HepG2 (cell line): ENCODE measurements around the gene BLVRB. TPM values are rescaled to one million over a fixed set of nuclear protein-coding genes. Genes with fewer than 3 reads are reported as not detected.
A peak's percentile ranks its signal among the peaks of the same experiment; 100 is the strongest.

ENCODE experiments used
- ATAC-seq: fragments of 200-7000 bp; cut with Tn5 transposase; 3 replicates; pipeline ENCODE4 v1.9.1; 2020; ENCODE audit warnings: mild to moderate bottlenecking, moderate library complexity
- BruUV-seq: library from RNA; stranded (reverse); fragments of 400-500 nt; replicated peaks from 2 replicates; lab custom pipeline; 2021; lab: Mats Ljungman, UMichigan
- CTCF ChIA-PET: fragments of 300-600 bp; formaldehyde crosslinking; extraction: SDS; loops from one replicate; lab custom pipeline; 2021; ENCODE audit warnings: low total read pairs, inconsistent platforms, low intra/inter-chr PET ratio; lab: Yijun Ruan, JAX
- POLR2A ChIA-PET: fragments of 350-600 bp; sonication (Branson Sonifier 250); formaldehyde crosslinking; loops from one replicate; lab custom pipeline; 2020; ENCODE audit warnings: antibody characterized with exemption, inconsistent platforms; lab: Yijun Ruan, JAX
- DNase-seq: peaks from one replicate; pipeline ENCODE4 v3.0.0-alpha.2; 2015; ENCODE audit warnings: low spot score
- FAIRE-seq: peaks from 3 replicates; lab custom pipeline; 2011; peaks lifted over from hg19 to GRCh38; lab: Jason Lieb, UNC
- H2AFZ ChIP-seq: one replicate; pipeline ENCODE4 v1.6.1; 2011; ENCODE audit warnings: low read length, inconsistent platforms
- H3K27ac ChIP-seq: fragments of 300-600 bp; 3 replicates; pipeline ENCODE4 v1.8.0; 2011; ENCODE audit warnings: mixed run types, mild to moderate bottlenecking, mixed read lengths, low read length, inconsistent platforms; ENCODE audit not compliant: insufficient read depth; ENCODE audit errors: extremely low read length
- H3K27me3 ChIP-seq, 2 experiments: fragments of 200-600 bp in 1 of 2; 2 replicates in 1 of 2; 3 replicates in 1 of 2; pipeline versions ENCODE4 v1.6.0 to v1.8.0; 2011; ENCODE audit warnings: low read length in 2 of 2, mild to moderate bottlenecking in 2 of 2, moderate library complexity in 2 of 2, inconsistent platforms in 1 of 2; ENCODE audit not compliant: insufficient read depth in 2 of 2, control insufficient read depth in 1 of 2
- H3K36me3 ChIP-seq, 2 experiments: fragments of 200-600 bp in 1 of 2; replicated peaks in 1 of 2; 2 replicates in 1 of 2; 3 replicates in 1 of 2; pipeline versions ENCODE4 v1.5.1 to v1.8.0; 2011; ENCODE audit warnings: low read length in 2 of 2, inconsistent platforms in 1 of 2; ENCODE audit not compliant: insufficient read depth in 2 of 2, control insufficient read depth in 1 of 2
- H3K4me1 ChIP-seq: 2 replicates; pipeline ENCODE4 v1.5.1; 2012; ENCODE audit warnings: low read length, inconsistent platforms; ENCODE audit not compliant: insufficient read depth
- H3K4me2 ChIP-seq: 2 replicates; pipeline ENCODE4 v1.6.0; 2011; ENCODE audit warnings: low read depth, low read length, inconsistent platforms
- H3K4me3 ChIP-seq, 3 experiments: fragments of 200-600 bp in 1 of 3; sonication (generic), shearing (Covaris generic) in 1 of 3; replicated peaks in 1 of 3; 2 replicates each; pipeline ENCODE4 v1.5.1; 2011 to 2016; ENCODE audit warnings: low read length in 3 of 3, inconsistent platforms in 2 of 3, low read depth in 2 of 3, mild to moderate bottlenecking in 2 of 3, control low read depth in 1 of 3, mixed read lengths in 1 of 3; ENCODE audit not compliant: insufficient read depth in 1 of 3
- H3K79me2 ChIP-seq: one replicate; pipeline ENCODE4 v1.6.1; 2011; ENCODE audit warnings: low read length, inconsistent platforms; ENCODE audit not compliant: insufficient read depth
- H3K9ac ChIP-seq: 2 replicates; pipeline ENCODE4 v1.6.0; 2011; ENCODE audit warnings: mild to moderate bottlenecking, low read depth, low read length, inconsistent platforms; ENCODE audit not compliant: insufficient read depth
- H3K9me3 ChIP-seq: 2 replicates; pipeline ENCODE4 v1.5.1; 2012; ENCODE audit warnings: mild to moderate bottlenecking, low read length
- H4K20me1 ChIP-seq: 2 replicates; pipeline ENCODE4 v1.6.0; 2011; ENCODE audit warnings: inconsistent platforms, mild to moderate bottlenecking, low read length, moderate library complexity; ENCODE audit not compliant: insufficient read depth
- ATF7 ChIP-seq, 2 experiments: fragments of 450-650 bp in 1 of 2; sonication (generic) in 1 of 2; formaldehyde crosslinking in 1 of 2; IDR thresholded peaks; 2 replicates each; pipeline versions ENCODE4 v1.4.0 to v1.6.1; 2016 to 2020; ENCODE audit warnings: antibody characterized with exemption in 1 of 2, mild to moderate bottlenecking in 1 of 2, missing genetic modification reagents in 1 of 2
- HNF4A ChIP-seq: sonication (generic); formaldehyde crosslinking; IDR thresholded peaks from 2 replicates; pipeline ENCODE4 v1.4.0; 2020; ENCODE audit warnings: missing genetic modification reagents
- MEF2D ChIP-seq: sonication (generic); formaldehyde crosslinking; IDR thresholded peaks from 2 replicates; pipeline ENCODE4 v1.5.1; 2020; ENCODE audit warnings: mild to moderate bottlenecking, missing genetic modification reagents
- PITX1 ChIP-seq: sonication (generic); formaldehyde crosslinking; IDR thresholded peaks from 2 replicates; pipeline ENCODE4 v1.5.1; 2020; ENCODE audit warnings: mild to moderate bottlenecking, missing genetic modification reagents
- ZNF263 ChIP-seq: sonication (generic); formaldehyde crosslinking; IDR thresholded peaks from 2 replicates; pipeline ENCODE4 v1.4.0; 2020; ENCODE audit warnings: missing genetic modification reagents
- ZNF766 ChIP-seq: sonication (generic); formaldehyde crosslinking; IDR thresholded peaks from 2 replicates; pipeline ENCODE4 v1.5.0; 2020; ENCODE audit warnings: missing genetic modification reagents, borderline replicate concordance
- ZNF850 ChIP-seq: sonication (generic); formaldehyde crosslinking; conservative IDR thresholded peaks from 2 replicates; pipeline ENCODE4 v1.9.0; 2021; ENCODE audit warnings: mild to moderate bottlenecking, missing genetic modification reagents
- WGBS: methylation state at CpG from one replicate; pipeline ENCODE4 v1.1.6; 2017; ENCODE audit warnings: low lambda C conversion rate; 5-methylcytosine and 5-hydroxymethylcytosine counted together
- in situ Hi-C: cut with HindIII; loops from 2 replicates; pipeline ENCODE4 v1.10.0; 2017; ENCODE audit warnings: low pct_unique_long_range_greater_than_20kb; ENCODE audit not compliant: extremely low pct_ligation_motif_present
- intact Hi-C: fragments of 100-400 bp; cut with micrococcal nuclease; formaldehyde crosslinking; loops from one replicate; pipeline ENCODE4 v1.10.0; 2022; ENCODE audit not compliant: unreplicated experiment
- polyA plus RNA-seq, 8 experiments: library from polyadenylated mRNA; depleted of rRNA in 3 of 8; stranded (reverse) in 7 of 8; unstranded in 1 of 8; fragments of >200 nt; fragmentation: Illumina TruSeq in 4 of 8; extraction: Trizol in 4 of 8; gene quantifications; 2 replicates each; pipeline versions ENCODE4 v1.2.1 to v1.2.3, GENCODE V29; 2011 to 2016; ENCODE audit warnings: low read depth in 4 of 8, missing spikeins in 1 of 8, mixed read lengths in 1 of 8; ENCODE audit not compliant: insufficient read depth in 1 of 8
- total RNA-seq, 5 experiments: library from RNA; depleted of rRNA; stranded (reverse); fragments of >200 nt; fragmentation: Illumina TruSeq; extraction: Trizol; gene quantifications; 2 replicates each; pipeline ENCODE4 v1.2.3, GENCODE V29; 2016; ENCODE audit warnings: low read depth in 1 of 5
- TF ChIP-seq, protein P1 (sequence below): sonication (generic); formaldehyde crosslinking; IDR thresholded peaks from 2 replicates; pipeline ENCODE4 v1.4.0; 2020; ENCODE audit warnings: low read depth, mild to moderate bottlenecking, missing genetic modification reagents

BLVRB gene
- total and polyA plus RNA-seq, 2 of the 13 experiments (the other 11 are each of a cell fraction or from before 2014, with no cell fraction given), result 25.9 to 51.4 TPM

- H4K20me1 ChIP-seq, result no peaks in the 10 kb centered on the region
- POLR2A ChIA-PET, result no interaction called here
- H3K9me3 ChIP-seq, result no peaks in the 10 kb centered on the region
- H3K9ac ChIP-seq, result no peak overlapping the region
- no peak for DNase-seq
- 0% methylated on average over 3 of the region's 4 CpGs for WGBS
- CTCF ChIA-PET, result no interaction called here
- ATAC-seq, result peak; percentile 60
- H3K4me2 ChIP-seq, result no peak overlapping the region
- H3K4me1 ChIP-seq, result peaks cover 6% of the 10 kb centered on the region; the same call in 1 of the 2 replicates
- in situ Hi-C loops, result no loop called here
- FAIRE-seq, result no peak
- no peak overlapping the region for H3K27ac ChIP-seq
- intact Hi-C loops, result no loop called here
- peak; percentile 57; the same call in 1 of the 2 replicates for TF ChIP-seq HNF4A
- TF ChIP-seq ZNF850 (CRISPR knock-in tag), result no peak
- no peak for TF ChIP-seq PITX1 (CRISPR knock-in tag)
- TF ChIP-seq ZNF263, result no peak
- TF ChIP-seq, protein P1, sequence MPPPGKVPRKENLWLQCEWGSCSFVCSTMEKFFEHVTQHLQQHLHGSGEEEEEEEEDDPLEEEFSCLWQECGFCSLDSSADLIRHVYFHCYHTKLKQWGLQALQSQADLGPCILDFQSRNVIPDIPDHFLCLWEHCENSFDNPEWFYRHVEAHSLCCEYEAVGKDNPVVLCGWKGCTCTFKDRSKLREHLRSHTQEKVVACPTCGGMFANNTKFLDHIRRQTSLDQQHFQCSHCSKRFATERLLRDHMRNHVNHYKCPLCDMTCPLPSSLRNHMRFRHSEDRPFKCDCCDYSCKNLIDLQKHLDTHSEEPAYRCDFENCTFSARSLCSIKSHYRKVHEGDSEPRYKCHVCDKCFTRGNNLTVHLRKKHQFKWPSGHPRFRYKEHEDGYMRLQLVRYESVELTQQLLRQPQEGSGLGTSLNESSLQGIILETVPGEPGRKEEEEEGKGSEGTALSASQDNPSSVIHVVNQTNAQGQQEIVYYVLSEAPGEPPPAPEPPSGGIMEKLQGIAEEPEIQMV (CRISPR knock-in tag), result no peak
- TF ChIP-seq ZNF766 (CRISPR knock-in tag), result no peak
- no peaks in the 10 kb centered on the region for H3K79me2 ChIP-seq
- H3K27me3 ChIP-seq, result 0 out of 5 replicates have a peak, but pooled peaks cover 1 to 2% of the 10 kb centered on the region in 2 experiments
- no peaks in the 10 kb centered on the region for H3K36me3 ChIP-seq
- no peak overlapping the region for H2AFZ ChIP-seq
- no TSS peak for BruUV-seq
- no peak overlapping the region for H3K4me3 ChIP-seq
These were observed 28.2 kb upstream of the BLVRB start for GRCh38 chr19:40493778-40494177.

DNA sequence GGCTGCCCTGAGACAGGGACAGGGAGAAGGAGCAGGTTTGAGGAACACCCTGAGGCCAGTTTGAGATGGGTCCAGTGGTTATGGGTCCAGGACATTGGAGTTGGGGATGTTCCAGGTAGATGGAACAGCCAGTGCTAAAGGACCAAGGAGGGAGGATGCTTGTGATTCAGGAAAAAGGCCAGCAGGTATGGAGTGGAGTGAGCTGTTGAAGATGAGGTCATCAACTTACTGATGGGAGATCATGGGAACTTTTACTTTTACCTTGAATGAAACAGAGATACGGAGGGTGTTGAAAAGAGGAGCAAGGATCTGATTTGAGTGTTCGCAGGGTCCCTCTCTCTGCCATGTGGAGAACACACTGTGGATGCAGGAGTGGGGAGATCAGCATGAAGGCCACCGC lies 26.7 kb upstream of the BLVRB start:
- Histone ChIP-seq H3K4me2 (no peak overlapping the region), H4K20me1 (no peaks in the 10 kb centered on the region), H3K9ac (no peak overlapping the region), H3K4me3 (no peak overlapping the region), H3K79me2 (no peaks in the 10 kb centered on the region), H3K27me3 (peaks cover 1 to 2% of the 10 kb centered on the region in 2 experiments; a peak in 1 of 5 replicates), H3K27ac (no peak overlapping the region), H3K4me1 (peaks cover 17% of the 10 kb centered on the region), H3K9me3 (no peaks in the 10 kb centered on the region), H3K36me3 (no peaks in the 10 kb centered on the region), H2AFZ (no peak overlapping the region)
- ChIA-PET POLR2A (no interaction called here), CTCF (no interaction called here)
- no peak for ATAC-seq
- BruUV-seq, result no TSS peak
- peak; percentile 90 for TF ChIP-seq ATF7 (IDR thresholded peaks at IDR 0.05)
- TF ChIP-seq ATF7 (CRISPR knock-in tag; IDR thresholded peaks at IDR 0.05), result no peak
- no peak for TF ChIP-seq MEF2D (CRISPR knock-in tag)
- intact Hi-C loops (no loop called here), in situ Hi-C loops (no loop called here)
- no peak for FAIRE-seq
- WGBS, result 45% methylated on average over 3 of the region's 3 CpGs
- DNase-seq, result no peak
